Mammary epithelial cell (primary cell): ENCODE measurements around the gene TEX9.

Experiments used
- EZH2 ChIP-seq: IDR thresholded peaks from 2 replicates; pipeline ENCODE4 v1.6.1; 2012; ENCODE audit warnings: low read length, inconsistent platforms, borderline replicate concordance
- TF ChIP-seq, protein P1 (sequence below), 2 donors: IDR thresholded peaks in 1 of 2; conservative IDR thresholded peaks in 1 of 2; 2 replicates each; pipeline ENCODE4 v1.5.1; 2011 to 2012; ENCODE audit warnings: inconsistent platforms in 2 of 2, low read length in 2 of 2, mild to moderate bottlenecking in 2 of 2, control low read depth in 1 of 2, low read depth in 1 of 2; ENCODE audit not compliant: insufficient read depth in 1 of 2; ENCODE audit errors: extremely low read depth in 1 of 2

DNA sequence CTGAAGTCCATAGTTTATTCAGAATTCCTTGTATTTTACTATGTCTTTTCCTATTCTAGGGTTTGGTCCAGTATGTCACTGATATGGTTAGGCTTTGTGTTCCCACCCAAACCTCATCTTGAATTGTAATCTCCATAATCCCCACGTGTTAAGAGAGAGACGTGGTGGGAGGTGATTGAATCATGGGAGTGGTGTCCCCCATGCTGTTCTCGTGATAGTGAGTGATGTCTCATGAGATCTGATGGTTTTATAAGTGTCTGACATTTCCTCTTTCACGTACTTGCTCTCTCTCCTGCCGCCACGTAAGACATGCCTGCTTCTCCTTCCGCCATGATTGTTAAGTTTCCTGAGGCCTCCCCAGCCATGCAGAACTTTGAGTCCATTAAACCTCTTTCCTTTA is 6.6 kb upstream of the TEX9 start:
- TF ChIP-seq, protein P1, sequence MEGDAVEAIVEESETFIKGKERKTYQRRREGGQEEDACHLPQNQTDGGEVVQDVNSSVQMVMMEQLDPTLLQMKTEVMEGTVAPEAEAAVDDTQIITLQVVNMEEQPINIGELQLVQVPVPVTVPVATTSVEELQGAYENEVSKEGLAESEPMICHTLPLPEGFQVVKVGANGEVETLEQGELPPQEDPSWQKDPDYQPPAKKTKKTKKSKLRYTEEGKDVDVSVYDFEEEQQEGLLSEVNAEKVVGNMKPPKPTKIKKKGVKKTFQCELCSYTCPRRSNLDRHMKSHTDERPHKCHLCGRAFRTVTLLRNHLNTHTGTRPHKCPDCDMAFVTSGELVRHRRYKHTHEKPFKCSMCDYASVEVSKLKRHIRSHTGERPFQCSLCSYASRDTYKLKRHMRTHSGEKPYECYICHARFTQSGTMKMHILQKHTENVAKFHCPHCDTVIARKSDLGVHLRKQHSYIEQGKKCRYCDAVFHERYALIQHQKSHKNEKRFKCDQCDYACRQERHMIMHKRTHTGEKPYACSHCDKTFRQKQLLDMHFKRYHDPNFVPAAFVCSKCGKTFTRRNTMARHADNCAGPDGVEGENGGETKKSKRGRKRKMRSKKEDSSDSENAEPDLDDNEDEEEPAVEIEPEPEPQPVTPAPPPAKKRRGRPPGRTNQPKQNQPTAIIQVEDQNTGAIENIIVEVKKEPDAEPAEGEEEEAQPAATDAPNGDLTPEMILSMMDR (conservative IDR thresholded peaks at IDR 0.05 in 1 of 2, IDR thresholded peaks at IDR 0.05 in 1 of 2; ENCODE audit: extremely low read depth in 1 of 2, insufficient read depth in 1 of 2, low read depth in 1 of 2, low read length in 2 of 2): no peak
- TF ChIP-seq EZH2: no peak
